ENCODE results near the gene MYO7B. TPM values are rescaled to one million over a fixed set of nuclear protein-coding genes. Genes with fewer than 3 reads are reported as not detected.

Gene MYO7B
- total and polyA plus RNA-seq, 9 of the 15 experiments (the other 6 are each of a cell fraction or from before 2014, with no cell fraction given), result 0.08 TPM; not detected in 8

- H3K9me1 ChIP-seq (ENCODE audit: control insufficient read depth, insufficient read depth, low read length), result no peaks in the 10 kb centered on the region
- intact Hi-C loops (cut with micrococcal nuclease) (no loop called here), in situ Hi-C loops (cut with MboI) (no loop called here)
- WGBS (ENCODE audit: insufficient coverage, low coverage, missing lambda C conversion rate), result 15% methylated on average over 15 of the region's 15 CpGs
- no peaks in the 10 kb centered on the region; the same call in 1 of the 2 replicates for H4K20me1 ChIP-seq (replicated peaks; ENCODE audit: control insufficient read depth, insufficient read depth, low read length)
- peaks cover 0 to 55% of the 10 kb centered on the region in 2 experiments; a peak in 2 of 5 replicates for H3K4me1 ChIP-seq (replicated peaks in 1 of 2; ENCODE audit: control insufficient read depth in 2 of 2, insufficient read depth in 2 of 2, low read length in 2 of 2)
- H3K4me3 ChIP-seq, result no peak overlapping the region
- FAIRE-seq (no peak), DNase-seq (ENCODE audit: extremely low read depth in 1 of 4, low spot score in 3 of 4) (no peak), ATAC-seq (no peak)
- POLR2A ChIA-PET, result interaction anchor here (0.7 kb wide), 1 partner anchor 55 kb away, joined by 3 read pairs; no protein-coding TSS in a partner anchor
- peaks cover 26 to 54% of the 10 kb centered on the region in 2 experiments for H3K27me3 ChIP-seq (ENCODE audit: control insufficient read depth in 2 of 2, insufficient read depth in 2 of 2, low read length in 2 of 2)
- BruUV-seq (replicated peaks), result no TSS peak
- CTCF ChIA-PET (ENCODE audit: low intra/inter-chr PET ratio), result no interaction called here
- no peak overlapping the region for H3K27ac ChIP-seq (ENCODE audit: extremely low read depth, low read depth, low read length)
- no peak overlapping the region for H3K4me2 ChIP-seq (ENCODE audit: insufficient read depth, low read length)
- no peak for TF ChIP-seq PHF21A (IDR thresholded peaks at IDR 0.05; ENCODE audit: borderline replicate concordance, low read depth)
- no peak for TF ChIP-seq FOXA1 (IDR thresholded peaks at IDR 0.05; ENCODE audit: borderline replicate concordance)
- no peak for TF ChIP-seq NR1H2 (CRISPR knock-in tag; IDR thresholded peaks at IDR 0.05)
- TF ChIP-seq IRF2 (CRISPR knock-in tag; IDR thresholded peaks at IDR 0.05), result no peak
- TF ChIP-seq ZNF280B (CRISPR knock-in tag; IDR thresholded peaks at IDR 0.05), result no peak
- no peak for TF ChIP-seq FOXP1 (CRISPR knock-in tag; IDR thresholded peaks at IDR 0.05)
- TF ChIP-seq POU5F1 (IDR thresholded peaks at IDR 0.05; ENCODE audit: borderline replicate concordance, low read depth, low read length, partially characterized antibody), result no peak
- no peak for TF ChIP-seq SMC3 (conservative IDR thresholded peaks at IDR 0.05; ENCODE audit: insufficient read depth, low read depth, low read length)
- TF ChIP-seq EGR1 (conservative IDR thresholded peaks at IDR 0.05), result no peak
- TF ChIP-seq SUPT5H (IDR thresholded peaks at IDR 0.05), result no peak
- TF ChIP-seq TSC22D4 (tag; IDR thresholded peaks at IDR 0.05), result no peak
- no peak for TF ChIP-seq FOXO4 (CRISPR knock-in tag; IDR thresholded peaks at IDR 0.05)
- no peak for TF ChIP-seq ZNF133 (CRISPR knock-in tag; IDR thresholded peaks at IDR 0.05)
- TF ChIP-seq ETV5 (CRISPR knock-in tag; IDR thresholded peaks at IDR 0.05; ENCODE audit: low read depth), result no peak
- TF ChIP-seq THAP7 (CRISPR knock-in tag; IDR thresholded peaks at IDR 0.05), result no peak
- TF ChIP-seq EP300 (IDR thresholded peaks at IDR 0.05; ENCODE audit: low read length), result no peak
- no peak for TF ChIP-seq CHD4 (IDR thresholded peaks at IDR 0.05; ENCODE audit: insufficient read depth, insufficient replicate concordance, low read depth, low read length, poor library complexity, severe bottlenecking)
- no peak for TF ChIP-seq TBP (optimal IDR thresholded peaks at IDR 0.05; ENCODE audit: low read depth, low read length)
- no peak for TF ChIP-seq RAD51 (IDR thresholded peaks at IDR 0.05; ENCODE audit: borderline replicate concordance, low read depth)
- H3K9me3 ChIP-seq (replicated peaks; ENCODE audit: control insufficient read depth, insufficient read depth, low read depth, low read length), result no peaks in the 10 kb centered on the region
- H3K36me3 ChIP-seq (ENCODE audit: control insufficient read depth, insufficient read depth, low read length), result no peaks in the 10 kb centered on the region
- H3K9ac ChIP-seq (ENCODE audit: insufficient read depth in 1 of 2, low read depth in 2 of 2, low read length in 2 of 2), result no peak overlapping the region
- no peaks in the 10 kb centered on the region for H3K79me2 ChIP-seq (ENCODE audit: control insufficient read depth, insufficient read depth, low read length)
- no peak overlapping the region for H2AFZ ChIP-seq (ENCODE audit: low read depth, low read length)
Measured at GRCh38 chr2:127643439-127644065, 108.1 kb downstream of the MYO7B start.

All from K562 (cell line).